NT2/D1 (cell line): ENCODE measurements around the gene IL12RB1.
A peak's percentile ranks its signal among the peaks of the same experiment; 100 is the strongest.
"Not testable (repeated sequence)": the region's sequence is repeated elsewhere in the genome, so short reads cannot be mapped to it uniquely, and the experiment has no call there.

Source experiments
- DNase-seq: peaks from one replicate; pipeline ENCODE4 v3.0.0-alpha.2; 2011; ENCODE audit warnings: low read depth, low spot score
- H3K27me3 ChIP-seq: 2 replicates; pipeline ENCODE4 v1.6.0; 2011; ENCODE audit warnings: mild to moderate bottlenecking; ENCODE audit not compliant: insufficient read length, insufficient read depth
- H3K36me3 ChIP-seq: 2 replicates; pipeline ENCODE4 v1.6.1; 2011; ENCODE audit warnings: mild to moderate bottlenecking, low read length, mixed read lengths; ENCODE audit not compliant: insufficient read depth, insufficient read length
- H3K4me1 ChIP-seq: 2 replicates; pipeline ENCODE4 v1.5.1; 2011; ENCODE audit not compliant: insufficient read depth, insufficient read length
- H3K4me3 ChIP-seq: 2 replicates; pipeline ENCODE4 v1.5.1; 2011; ENCODE audit warnings: low read depth; ENCODE audit not compliant: insufficient read length
- H3K9ac ChIP-seq: 2 replicates; pipeline ENCODE4 v1.6.0; 2011; ENCODE audit warnings: low read depth; ENCODE audit not compliant: insufficient read length
- H3K9me3 ChIP-seq: 2 replicates; pipeline ENCODE4 v1.5.1; 2011; ENCODE audit warnings: mild to moderate bottlenecking, low read length; ENCODE audit not compliant: insufficient read depth
- SUZ12 ChIP-seq: IDR thresholded peaks from 2 replicates; pipeline ENCODE4 v1.6.1; 2011; ENCODE audit not compliant: insufficient read length, insufficient read depth; ENCODE audit errors: extremely low read depth
- YY1 ChIP-seq: IDR thresholded peaks from 2 replicates; pipeline ENCODE4 v1.6.1; 2011; ENCODE audit not compliant: insufficient read length, insufficient read depth
- ZNF274 ChIP-seq: IDR thresholded peaks from 2 replicates; pipeline ENCODE4 v1.6.1; 2011; ENCODE audit warnings: mild to moderate bottlenecking, low read depth, low read length

IL12RB1 gene

DNA sequence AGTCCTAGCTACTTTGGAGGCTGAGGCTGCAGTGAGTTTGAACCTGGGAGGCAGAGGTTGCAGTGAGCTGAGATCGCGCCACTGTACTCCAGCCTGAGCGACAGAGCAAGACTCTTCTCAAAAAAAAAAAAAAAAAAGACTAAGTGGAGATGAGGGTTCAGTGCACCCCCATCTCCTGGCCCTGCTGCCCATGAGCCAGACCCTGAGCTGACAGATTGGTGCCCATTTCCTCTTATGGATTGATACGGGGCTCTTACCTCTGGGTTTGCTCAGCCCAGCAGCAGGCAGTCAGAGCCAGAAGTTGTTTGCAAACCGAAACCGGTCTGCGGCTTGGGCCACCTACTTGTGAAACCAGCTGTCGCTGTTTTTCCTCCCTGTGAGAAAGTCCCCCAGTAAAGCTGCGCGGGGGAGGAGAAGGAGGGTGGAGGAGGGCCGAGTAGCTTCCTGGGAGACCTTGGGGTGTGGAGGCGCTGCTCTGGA, 41.9 kb downstream of the IL12RB1 start:
- H3K9ac ChIP-seq: peak overlapping the region; percentile 52
- H3K9me3 ChIP-seq: peaks cover 13% of the 10 kb centered on the region; the same call in 1 of the 2 replicates
- no peaks in the 10 kb centered on the region for H3K27me3 ChIP-seq
- no peak for TF ChIP-seq ZNF274
- no peak for TF ChIP-seq YY1
- TF ChIP-seq SUZ12: no peak
- DNase-seq: no peak
- H3K4me3 ChIP-seq: no peak overlapping the region
- peaks cover 6% of the 10 kb centered on the region for H3K4me1 ChIP-seq
- no peaks in the 10 kb centered on the region for H3K36me3 ChIP-seq

DNA sequence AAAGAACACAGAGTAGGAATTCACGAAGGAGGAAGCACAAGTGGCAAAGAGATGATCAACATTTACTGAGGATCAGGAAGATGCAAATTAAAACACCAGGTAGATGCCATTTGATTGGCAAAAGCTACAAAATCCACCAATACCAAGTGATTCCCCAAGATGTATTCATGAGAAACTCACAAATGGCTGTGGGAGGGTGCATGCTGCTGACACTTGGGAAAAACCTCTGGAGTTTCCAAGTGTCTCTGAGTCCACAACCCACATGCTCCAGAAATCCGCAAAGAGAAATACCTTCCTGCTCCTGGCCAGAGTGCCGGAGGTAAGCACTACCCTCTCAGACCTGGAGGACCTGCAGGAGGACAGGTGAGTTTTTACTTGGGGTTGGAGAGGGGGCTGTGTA, 43.1 kb downstream of the IL12RB1 start:
- peaks cover 13% of the 10 kb centered on the region; the same call in 1 of the 2 replicates for H3K9me3 ChIP-seq
- TF ChIP-seq ZNF274: no peak
- no peak for TF ChIP-seq YY1
- TF ChIP-seq SUZ12: no peak
- H3K36me3 ChIP-seq: no peaks in the 10 kb centered on the region
- no peak overlapping the region for H3K9ac ChIP-seq
- no peaks in the 10 kb centered on the region for H3K27me3 ChIP-seq
- no peak overlapping the region for H3K4me3 ChIP-seq
- H3K4me1 ChIP-seq: peaks cover 6% of the 10 kb centered on the region
- DNase-seq: no peak

DNA sequence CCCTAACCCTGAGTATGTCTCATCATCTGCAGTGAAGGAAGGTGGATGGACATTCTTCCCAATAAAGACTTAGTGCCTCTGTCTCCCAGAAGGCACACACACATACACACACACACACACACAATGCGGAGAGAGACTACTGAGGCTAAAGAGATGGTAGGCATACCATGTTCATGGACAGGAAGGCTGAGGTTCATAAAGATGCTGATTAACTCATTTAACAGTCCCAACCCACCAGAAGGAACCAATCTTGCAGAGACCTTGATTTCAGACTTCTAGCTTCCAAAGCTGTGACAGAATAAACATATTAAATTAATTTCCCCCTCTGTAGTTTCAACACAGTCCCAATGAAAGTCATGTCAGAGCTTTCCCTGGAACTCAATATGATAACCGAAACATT, 45.7 kb downstream of the IL12RB1 start:
- Histone ChIP-seq H3K9me3 (peaks cover 13% of the 10 kb centered on the region; the same call in 1 of the 2 replicates), H3K36me3 (no peaks in the 10 kb centered on the region), H3K4me1 (no peaks in the 10 kb centered on the region), H3K27me3 (no peaks in the 10 kb centered on the region), H3K9ac (no peak overlapping the region), H3K4me3 (no peak overlapping the region)
- no peak for DNase-seq
- TF ChIP-seq SUZ12 (no peak), ZNF274 (no peak), YY1 (no peak)

DNA sequence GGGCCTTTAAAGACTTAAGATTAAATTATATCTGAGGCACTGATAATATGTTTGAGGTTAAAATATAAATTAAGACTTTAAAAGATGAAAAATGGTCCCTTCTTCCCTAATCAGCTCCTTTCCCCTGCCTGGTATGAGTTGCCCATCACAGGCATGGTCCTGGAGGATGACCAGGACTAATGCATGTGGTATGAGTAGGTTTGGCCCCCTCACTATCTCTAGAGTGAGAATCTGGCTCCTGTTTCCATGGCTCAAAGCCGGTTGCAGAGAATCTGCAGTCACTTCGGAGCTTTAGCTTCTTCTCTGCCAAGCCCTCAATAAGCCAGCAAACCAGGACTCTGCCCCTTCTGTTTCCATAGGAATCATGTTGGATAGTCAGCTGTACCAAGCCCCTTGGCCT, 54.6 kb downstream of the IL12RB1 start:
- not testable (repeated sequence) for H3K36me3 ChIP-seq, H3K4me3 ChIP-seq, H3K9ac ChIP-seq, H3K27me3 ChIP-seq, DNase-seq, H3K9me3 ChIP-seq
- peaks cover 12% of the 10 kb centered on the region for H3K4me1 ChIP-seq

DNA sequence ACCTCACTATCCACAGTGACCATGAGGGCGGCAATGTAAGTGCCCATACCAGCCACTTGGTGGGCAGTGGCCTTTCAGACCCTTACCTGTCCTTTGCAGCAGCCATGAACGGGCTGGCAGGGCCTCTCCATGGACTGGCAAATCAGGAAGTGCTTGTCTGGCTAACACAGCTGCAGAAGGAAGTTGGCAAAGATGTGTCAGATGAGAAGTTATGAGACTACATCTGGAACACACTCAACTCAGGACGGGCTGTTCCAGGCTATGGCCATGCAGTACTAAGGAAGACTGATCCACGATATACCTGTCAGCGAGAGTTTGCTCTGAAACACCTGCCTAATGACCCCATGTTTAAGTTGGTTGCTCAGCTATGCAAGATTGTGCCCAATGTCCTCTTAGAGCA, 55.3 kb downstream of the IL12RB1 start:
- H3K36me3 ChIP-seq, H3K9me3 ChIP-seq, DNase-seq, H3K9ac ChIP-seq, H3K27me3 ChIP-seq, H3K4me3 ChIP-seq: not testable (repeated sequence)
- peaks cover 12% of the 10 kb centered on the region for H3K4me1 ChIP-seq

DNA sequence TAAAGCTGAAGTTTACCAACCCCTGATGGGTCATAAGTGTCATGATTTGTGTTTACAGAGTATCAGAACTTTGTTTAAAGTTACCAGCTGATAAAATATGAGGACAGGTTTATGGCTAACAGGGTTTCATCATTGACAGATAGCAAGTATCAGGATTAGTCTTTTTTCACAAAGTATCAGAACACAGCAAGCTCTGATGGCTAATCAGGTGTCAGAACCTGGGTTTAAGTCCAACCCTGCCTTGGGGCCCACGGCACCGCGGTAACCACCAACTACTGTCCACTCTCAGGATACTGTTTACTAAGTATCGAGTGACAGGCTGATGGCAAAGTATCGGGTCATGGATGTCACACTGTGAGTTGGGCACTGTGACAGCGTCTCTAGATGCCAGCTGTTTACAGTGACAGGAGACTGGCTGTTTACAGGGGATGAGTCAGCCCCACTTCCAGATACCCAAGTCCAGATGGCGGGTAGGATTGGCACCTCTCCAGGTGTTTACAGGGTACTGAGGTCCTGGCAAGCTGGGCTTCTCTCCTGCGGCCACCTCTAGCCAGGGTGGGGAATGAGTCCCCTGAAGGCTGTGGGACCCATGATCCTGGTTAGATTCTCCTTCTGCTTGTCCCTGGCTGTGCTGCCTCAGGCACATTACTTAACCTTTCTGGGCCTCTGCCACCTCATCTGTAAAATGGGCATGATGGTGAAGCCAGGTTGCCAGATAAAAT, 57.0 kb downstream of the IL12RB1 start:
- no peaks in the 10 kb centered on the region for H3K9me3 ChIP-seq
- no peak for DNase-seq
- no peaks in the 10 kb centered on the region for H3K36me3 ChIP-seq
- H3K9ac ChIP-seq: no peak overlapping the region
- TF ChIP-seq SUZ12 (no peak), YY1 (no peak), ZNF274 (no peak)
- no peaks in the 10 kb centered on the region for H3K27me3 ChIP-seq
- H3K4me1 ChIP-seq: peaks cover 12% of the 10 kb centered on the region
- H3K4me3 ChIP-seq: no peak overlapping the region

DNA sequence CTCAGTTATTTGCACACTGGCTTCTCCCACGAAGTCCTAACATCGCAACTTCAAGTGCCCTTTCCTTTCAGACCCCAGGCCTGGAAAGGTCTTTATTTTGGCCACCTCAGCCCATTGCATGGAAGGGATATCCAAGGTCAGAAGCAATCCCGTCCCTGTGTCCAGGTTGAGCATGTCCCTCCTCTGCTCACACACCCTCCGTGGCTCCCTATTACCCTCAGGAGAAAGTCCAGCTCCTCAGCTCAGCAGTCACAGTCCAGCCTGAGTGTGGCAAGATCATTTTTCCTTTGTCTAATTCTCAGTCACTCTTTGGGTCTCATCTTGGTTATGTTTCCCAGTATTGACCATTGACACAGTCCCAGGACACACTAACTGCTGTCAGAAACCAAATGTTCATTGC, 59.6 kb downstream of the IL12RB1 start:
- no peak for DNase-seq
- Histone ChIP-seq H3K4me3 (no peak overlapping the region), H3K4me1 (peaks cover 17% of the 10 kb centered on the region), H3K9me3 (no peaks in the 10 kb centered on the region), H3K27me3 (no peaks in the 10 kb centered on the region), H3K9ac (no peak overlapping the region), H3K36me3 (no peaks in the 10 kb centered on the region)
- TF ChIP-seq SUZ12 (no peak), YY1 (no peak), ZNF274 (no peak)

DNA sequence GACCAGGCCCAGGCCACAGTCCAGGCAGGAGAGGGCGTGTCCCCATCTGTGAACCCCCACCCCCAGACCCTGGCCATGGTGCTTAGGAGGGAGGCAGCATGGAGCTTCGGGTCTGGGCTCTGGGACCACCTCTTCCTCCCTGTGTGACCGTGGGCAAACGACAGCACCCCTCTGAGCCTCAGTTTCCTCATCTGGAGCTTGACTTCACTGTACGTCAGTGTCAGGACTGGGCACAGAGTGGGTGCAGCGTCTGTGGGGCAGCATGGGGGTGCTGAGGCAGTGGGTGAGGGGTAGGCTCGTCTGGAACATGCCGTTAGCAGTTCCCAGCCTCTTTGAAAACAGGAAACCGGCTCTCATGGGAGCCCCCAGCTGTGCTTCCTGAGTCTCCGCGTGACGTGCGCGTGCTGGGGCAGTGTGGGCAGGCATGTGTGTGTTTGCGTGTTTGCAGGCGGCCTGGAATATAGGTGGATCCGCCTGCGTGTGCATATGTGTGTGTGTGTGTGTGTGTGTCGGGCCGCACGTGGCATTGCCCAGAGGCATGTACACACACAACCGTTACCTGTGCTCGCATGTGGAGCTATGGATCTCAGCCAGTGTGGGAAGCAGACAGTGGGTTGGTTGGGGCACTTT, 63.0 kb downstream of the IL12RB1 start:
- Histone ChIP-seq H3K4me1 (peaks cover 13% of the 10 kb centered on the region), H3K9me3 (no peaks in the 10 kb centered on the region), H3K36me3 (no peaks in the 10 kb centered on the region), H3K9ac (peak overlapping the region; percentile 57), H3K4me3 (peak overlapping the region; percentile 8), H3K27me3 (no peaks in the 10 kb centered on the region)
- no peak for TF ChIP-seq YY1
- no peak for TF ChIP-seq SUZ12
- no peak for TF ChIP-seq ZNF274
- DNase-seq: no peak
